ENCODE data around the gene CPNE2. TPM values are rescaled to one million over a fixed set of nuclear protein-coding genes. Genes with fewer than 3 reads are reported as not detected.
"Not testable (repeated sequence)": the region's sequence is repeated elsewhere in the genome, so short reads cannot be mapped to it uniquely, and the experiment has no call there.

CPNE2 gene
- total RNA-seq, 1 donor from 2014 or later = 145 TPM

- no peaks in the 10 kb centered on the region for H3K9me3 Mint-ChIP-seq (ENCODE audit: unreplicated experiment)
- no peak overlapping the region for H3K27ac Mint-ChIP-seq (ENCODE audit: unreplicated experiment)
- H3K36me3 Mint-ChIP-seq (ENCODE audit: low read depth, unreplicated experiment) = no peaks in the 10 kb centered on the region
- no peak for DNase-seq (ENCODE audit: low spot score)
- TF ChIP-seq, protein P1, sequence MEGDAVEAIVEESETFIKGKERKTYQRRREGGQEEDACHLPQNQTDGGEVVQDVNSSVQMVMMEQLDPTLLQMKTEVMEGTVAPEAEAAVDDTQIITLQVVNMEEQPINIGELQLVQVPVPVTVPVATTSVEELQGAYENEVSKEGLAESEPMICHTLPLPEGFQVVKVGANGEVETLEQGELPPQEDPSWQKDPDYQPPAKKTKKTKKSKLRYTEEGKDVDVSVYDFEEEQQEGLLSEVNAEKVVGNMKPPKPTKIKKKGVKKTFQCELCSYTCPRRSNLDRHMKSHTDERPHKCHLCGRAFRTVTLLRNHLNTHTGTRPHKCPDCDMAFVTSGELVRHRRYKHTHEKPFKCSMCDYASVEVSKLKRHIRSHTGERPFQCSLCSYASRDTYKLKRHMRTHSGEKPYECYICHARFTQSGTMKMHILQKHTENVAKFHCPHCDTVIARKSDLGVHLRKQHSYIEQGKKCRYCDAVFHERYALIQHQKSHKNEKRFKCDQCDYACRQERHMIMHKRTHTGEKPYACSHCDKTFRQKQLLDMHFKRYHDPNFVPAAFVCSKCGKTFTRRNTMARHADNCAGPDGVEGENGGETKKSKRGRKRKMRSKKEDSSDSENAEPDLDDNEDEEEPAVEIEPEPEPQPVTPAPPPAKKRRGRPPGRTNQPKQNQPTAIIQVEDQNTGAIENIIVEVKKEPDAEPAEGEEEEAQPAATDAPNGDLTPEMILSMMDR (IDR thresholded peaks at IDR 0.05; ENCODE audit: unreplicated experiment) = no peak
- no peaks in the 10 kb centered on the region for H3K4me1 Mint-ChIP-seq (ENCODE audit: unreplicated experiment)
- peaks cover 9% of the 10 kb centered on the region for H3K27me3 Mint-ChIP-seq (ENCODE audit: unreplicated experiment)
- H3K4me3 Mint-ChIP-seq (ENCODE audit: unreplicated experiment) = no peak overlapping the region
These were observed 25.0 kb upstream of the CPNE2 start for GRCh38 chr16:57067347-57067746.

- Mint-ChIP-seq H3K27me3 (ENCODE audit: unreplicated experiment) (peaks cover 11% of the 10 kb centered on the region), H3K9me3 (ENCODE audit: unreplicated experiment) (no peaks in the 10 kb centered on the region), H3K4me1 (ENCODE audit: unreplicated experiment) (no peaks in the 10 kb centered on the region), H3K27ac (ENCODE audit: unreplicated experiment) (no peak overlapping the region), H3K36me3 (ENCODE audit: low read depth, unreplicated experiment) (no peaks in the 10 kb centered on the region), H3K4me3 (ENCODE audit: unreplicated experiment) (no peak overlapping the region)
- no peak for DNase-seq (ENCODE audit: low spot score)
- TF ChIP-seq, protein P1 (IDR thresholded peaks at IDR 0.05; ENCODE audit: unreplicated experiment) = no peak
These were observed 23.3 kb upstream of the CPNE2 start for GRCh38 chr16:57069053-57069452.

DNA sequence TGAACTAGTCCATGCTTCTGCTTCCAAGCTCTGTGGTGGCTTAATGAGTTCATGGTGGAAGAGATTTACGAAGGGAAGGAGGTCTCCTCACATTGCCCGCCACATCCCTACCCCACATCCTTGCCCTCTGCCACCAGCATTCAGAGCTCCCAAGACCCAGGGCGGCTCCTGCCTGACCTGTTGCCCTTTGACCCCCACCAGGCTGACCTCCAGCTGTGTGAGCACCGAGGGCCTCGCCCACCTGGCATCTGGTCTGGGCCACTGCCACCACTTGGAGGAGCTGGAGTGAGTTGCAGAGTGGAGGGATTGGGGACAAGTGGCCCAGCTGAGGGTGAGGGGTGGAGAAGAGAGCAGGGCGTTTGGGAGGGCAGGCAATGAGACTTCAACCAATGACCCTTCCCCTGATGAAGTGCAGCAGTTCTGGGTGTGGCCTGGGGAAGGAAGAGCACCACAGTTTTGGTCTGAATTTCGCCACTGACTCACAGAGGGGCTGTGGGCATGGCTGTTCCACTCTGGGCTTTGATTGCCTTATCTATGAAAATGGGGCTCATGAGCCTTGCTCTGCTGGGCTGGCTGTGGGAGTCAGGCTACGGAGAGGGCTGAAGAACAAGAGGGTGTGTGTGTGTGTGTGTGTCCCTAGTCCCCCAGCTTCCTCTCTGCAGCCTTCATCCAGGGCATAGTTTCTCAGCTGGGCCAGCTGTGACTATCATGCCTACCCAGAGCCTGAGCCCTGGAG, 22.6 kb upstream of the CPNE2 start:
- DNase-seq (ENCODE audit: low spot score) = no peak
- Mint-ChIP-seq H3K4me1 (ENCODE audit: unreplicated experiment) (no peaks in the 10 kb centered on the region), H3K9me3 (ENCODE audit: unreplicated experiment) (no peaks in the 10 kb centered on the region), H3K27ac (ENCODE audit: unreplicated experiment) (no peak overlapping the region), H3K27me3 (ENCODE audit: unreplicated experiment) (peaks cover 11% of the 10 kb centered on the region), H3K36me3 (ENCODE audit: low read depth, unreplicated experiment) (no peaks in the 10 kb centered on the region), H3K4me3 (ENCODE audit: unreplicated experiment) (no peak overlapping the region)
- TF ChIP-seq, protein P1 (IDR thresholded peaks at IDR 0.05; ENCODE audit: unreplicated experiment) = no peak

GRCh38 chr16:57070424-57070823, 22.0 kb upstream of the CPNE2 start:
- Mint-ChIP-seq H3K27ac (ENCODE audit: unreplicated experiment) (no peak overlapping the region), H3K4me3 (ENCODE audit: unreplicated experiment) (no peak overlapping the region), H3K36me3 (ENCODE audit: low read depth, unreplicated experiment) (no peaks in the 10 kb centered on the region), H3K4me1 (ENCODE audit: unreplicated experiment) (no peaks in the 10 kb centered on the region), H3K9me3 (ENCODE audit: unreplicated experiment) (no peaks in the 10 kb centered on the region), H3K27me3 (ENCODE audit: unreplicated experiment) (peaks cover 11% of the 10 kb centered on the region)
- no peak for DNase-seq (ENCODE audit: low spot score)
- TF ChIP-seq, protein P1 (IDR thresholded peaks at IDR 0.05; ENCODE audit: unreplicated experiment) = no peak

- H3K4me1 Mint-ChIP-seq (ENCODE audit: unreplicated experiment); H3K4me3 Mint-ChIP-seq (ENCODE audit: unreplicated experiment); DNase-seq (ENCODE audit: low spot score); H3K36me3 Mint-ChIP-seq (ENCODE audit: low read depth, unreplicated experiment); H3K9me3 Mint-ChIP-seq (ENCODE audit: unreplicated experiment); H3K27ac Mint-ChIP-seq (ENCODE audit: unreplicated experiment): not testable (repeated sequence)
- H3K27me3 Mint-ChIP-seq (ENCODE audit: unreplicated experiment) = peaks cover 11% of the 10 kb centered on the region
These were observed 21.2 kb upstream of the CPNE2 start for GRCh38 chr16:57071081-57071732.
